ENCODE results near the gene MACROD2. TPM values are rescaled to one million over a fixed set of nuclear protein-coding genes. Genes with fewer than 3 reads are reported as not detected.

Gene MACROD2
- total RNA-seq, 1 donor from 2014 or later: not detected

DNA sequence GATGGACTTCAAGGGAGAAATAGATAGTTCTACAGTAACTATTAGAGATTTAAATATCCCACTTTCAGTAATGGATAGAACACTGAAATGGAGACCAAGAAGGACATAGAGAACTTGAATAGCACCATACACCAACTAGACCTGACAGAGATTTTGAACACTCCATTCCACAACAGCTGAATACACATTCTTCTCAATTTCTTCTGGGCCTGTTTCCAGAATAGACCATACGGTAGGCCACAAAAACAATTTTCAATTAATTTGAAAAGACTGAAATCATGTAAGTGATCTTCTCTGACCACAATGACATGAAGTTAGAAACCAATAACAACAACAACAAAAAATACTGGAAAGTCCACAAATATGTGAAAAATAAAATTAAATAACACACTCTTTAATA is 1321.2 kb downstream of the MACROD2 start:
- intact Hi-C loops (cut with micrococcal nuclease): no loop called here
- no peaks in the 10 kb centered on the region for H3K36me3 Mint-ChIP-seq (ENCODE audit: low read depth)
- peaks cover 2% of the 10 kb centered on the region for H3K27me3 Mint-ChIP-seq (ENCODE audit: insufficient read depth)
- H3K4me1 Mint-ChIP-seq (ENCODE audit: low read depth): no peaks in the 10 kb centered on the region
- peaks cover 6% of the 10 kb centered on the region for H3K9me3 Mint-ChIP-seq
- DNase-seq (ENCODE audit: low spot score): no peak
- H3K4me3 Mint-ChIP-seq: no peak overlapping the region
- no peak overlapping the region for H3K27ac Mint-ChIP-seq

DNA sequence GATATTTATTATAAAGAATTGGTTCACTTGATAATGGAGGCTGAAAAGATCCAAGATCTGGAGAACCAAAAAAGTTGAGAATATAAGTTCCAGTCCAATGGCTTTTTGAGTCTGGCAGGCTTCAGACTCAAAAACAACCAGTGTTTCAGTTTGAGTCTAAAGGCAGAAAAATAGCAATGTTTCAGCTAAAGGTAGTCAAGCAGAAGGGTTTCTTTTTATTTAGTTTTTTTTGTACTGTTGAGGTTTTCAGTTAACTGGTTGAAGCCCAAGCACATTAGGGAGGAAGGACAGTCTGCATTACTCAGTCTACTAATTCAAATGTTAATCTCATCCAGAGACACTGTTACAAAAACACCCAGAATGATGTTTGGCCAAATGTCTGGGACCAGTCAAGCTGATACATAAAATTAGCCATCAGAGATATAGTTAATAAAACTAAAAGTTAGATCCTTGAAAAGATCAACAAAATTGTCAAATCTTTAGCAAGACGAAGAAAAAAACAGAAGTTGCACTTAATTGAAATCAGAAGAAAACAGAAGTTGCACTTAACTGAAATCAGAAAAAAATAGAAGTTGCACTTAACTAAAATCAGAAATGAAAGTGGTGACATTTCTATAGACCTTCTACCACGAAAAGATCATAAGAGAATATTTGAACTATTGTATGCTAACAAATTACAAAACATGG is 1322.4 kb downstream of the MACROD2 start:
- intact Hi-C loops (cut with micrococcal nuclease): no loop called here
- peaks cover 6% of the 10 kb centered on the region for H3K9me3 Mint-ChIP-seq
- H3K4me1 Mint-ChIP-seq (ENCODE audit: low read depth): no peaks in the 10 kb centered on the region
- H3K4me3 Mint-ChIP-seq: no peak overlapping the region
- H3K27me3 Mint-ChIP-seq (ENCODE audit: insufficient read depth): peaks cover 2% of the 10 kb centered on the region
- no peak for DNase-seq (ENCODE audit: low spot score)
- H3K36me3 Mint-ChIP-seq (ENCODE audit: low read depth): no peaks in the 10 kb centered on the region
- H3K27ac Mint-ChIP-seq: no peak overlapping the region

DNA sequence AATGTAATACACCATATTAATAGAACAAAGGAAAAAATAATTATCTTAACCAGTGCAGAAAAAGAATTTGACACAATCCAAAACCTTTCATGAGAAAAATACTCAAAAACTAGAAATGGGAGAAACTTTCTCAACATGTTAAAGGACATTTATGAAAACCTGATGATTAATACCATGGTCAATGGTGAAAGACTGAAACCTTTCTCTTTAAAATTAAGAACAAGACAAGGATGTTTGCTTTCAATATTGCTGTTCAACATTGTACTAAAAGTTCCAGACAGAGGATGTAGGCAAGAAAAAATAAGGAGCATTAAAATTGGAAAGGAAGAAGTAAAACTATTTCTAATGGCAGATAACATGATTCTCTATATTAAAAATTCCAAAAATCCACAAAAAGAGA is 1323.4 kb downstream of the MACROD2 start:
- Mint-ChIP-seq H3K27me3 (ENCODE audit: insufficient read depth) (peaks cover 2% of the 10 kb centered on the region), H3K4me1 (ENCODE audit: low read depth) (no peaks in the 10 kb centered on the region), H3K4me3 (no peak overlapping the region), H3K36me3 (ENCODE audit: low read depth) (no peaks in the 10 kb centered on the region), H3K27ac (no peak overlapping the region), H3K9me3 (peaks cover 6% of the 10 kb centered on the region)
- intact Hi-C loops (cut with micrococcal nuclease): no loop called here
- DNase-seq (ENCODE audit: low spot score): no peak

DNA sequence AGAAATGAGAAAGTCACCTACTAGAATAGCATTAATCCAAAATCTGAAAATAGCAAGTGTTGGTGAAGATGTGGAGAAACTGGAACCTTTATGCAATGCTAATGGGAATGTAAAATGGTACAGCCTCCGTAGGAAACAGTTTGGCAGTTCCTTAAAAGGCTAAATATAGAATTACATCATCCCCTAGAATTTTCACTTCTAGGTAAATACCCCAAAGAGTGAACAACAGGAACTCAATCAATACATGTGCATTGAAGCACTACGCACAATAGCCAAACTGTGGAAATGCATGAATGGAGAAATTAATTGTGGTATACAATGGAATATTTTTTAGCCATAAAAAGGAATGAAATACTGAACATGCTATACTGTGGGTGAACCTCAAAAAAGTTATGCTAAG is 1324.1 kb downstream of the MACROD2 start:
- no peak overlapping the region for H3K4me3 Mint-ChIP-seq
- H3K9me3 Mint-ChIP-seq: peaks cover 4% of the 10 kb centered on the region
- intact Hi-C loops (cut with micrococcal nuclease): no loop called here
- no peaks in the 10 kb centered on the region for H3K4me1 Mint-ChIP-seq (ENCODE audit: low read depth)
- H3K27me3 Mint-ChIP-seq (ENCODE audit: insufficient read depth): peaks cover 2% of the 10 kb centered on the region
- no peak for DNase-seq (ENCODE audit: low spot score)
- H3K27ac Mint-ChIP-seq: no peak overlapping the region
- no peaks in the 10 kb centered on the region for H3K36me3 Mint-ChIP-seq (ENCODE audit: low read depth)

DNA sequence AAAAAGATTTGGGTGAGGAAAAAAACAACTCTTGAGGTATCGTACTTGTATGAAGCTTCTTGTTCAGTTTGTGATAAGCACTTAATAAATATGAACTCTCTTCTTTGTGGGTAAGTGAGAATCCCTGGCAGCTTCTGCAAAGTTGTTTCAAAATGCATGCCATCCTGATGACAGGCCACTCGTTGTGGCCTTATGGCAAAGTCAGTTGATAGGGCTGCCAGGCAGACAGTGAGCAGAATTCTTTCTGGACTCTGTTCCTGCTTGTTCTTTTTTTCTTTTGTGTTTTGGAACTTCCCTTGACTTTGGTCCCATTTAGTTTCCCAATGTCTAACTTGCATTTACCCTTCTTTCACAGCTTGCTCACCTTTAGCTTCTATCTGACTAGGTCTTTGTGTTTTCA is 1325.6 kb downstream of the MACROD2 start:
- H3K36me3 Mint-ChIP-seq (ENCODE audit: low read depth): no peaks in the 10 kb centered on the region

DNA sequence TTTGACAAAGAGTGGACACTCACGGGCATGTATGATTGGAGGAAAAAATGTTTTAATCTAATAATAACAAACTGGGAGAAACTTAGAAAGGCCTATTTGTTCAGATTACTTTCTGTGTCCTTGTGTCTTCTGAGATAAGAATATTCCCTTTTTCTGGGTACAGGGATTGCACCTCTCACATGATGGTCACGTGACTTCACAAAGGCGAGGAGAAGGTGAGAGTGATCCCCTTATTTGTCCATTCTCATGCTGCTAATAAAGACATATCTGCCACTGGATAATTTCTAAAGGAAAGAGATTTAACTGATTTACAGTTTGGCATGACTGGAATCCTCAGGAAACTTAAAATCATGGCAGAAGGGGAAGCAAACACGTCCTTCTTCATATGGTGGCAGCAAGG is 1331.8 kb downstream of the MACROD2 start:
- intact Hi-C loops (cut with micrococcal nuclease): no loop called here
- no peak for DNase-seq (ENCODE audit: low spot score)
- H3K4me3 Mint-ChIP-seq: no peak overlapping the region
- peaks cover 11% of the 10 kb centered on the region for H3K9me3 Mint-ChIP-seq
- no peaks in the 10 kb centered on the region for H3K36me3 Mint-ChIP-seq (ENCODE audit: low read depth)
- no peak overlapping the region for H3K27ac Mint-ChIP-seq
- H3K4me1 Mint-ChIP-seq (ENCODE audit: low read depth): no peaks in the 10 kb centered on the region
- no peaks in the 10 kb centered on the region for H3K27me3 Mint-ChIP-seq (ENCODE audit: insufficient read depth)

More for the DNA sequence above, 1325.6 kb downstream of the MACROD2 start:
- intact Hi-C loops (cut with micrococcal nuclease): no loop called here
- no peaks in the 10 kb centered on the region for H3K4me1 Mint-ChIP-seq (ENCODE audit: low read depth)
- H3K27ac Mint-ChIP-seq: no peak overlapping the region
- peaks cover 2% of the 10 kb centered on the region for H3K27me3 Mint-ChIP-seq (ENCODE audit: insufficient read depth)
- no peak for DNase-seq (ENCODE audit: low spot score)
- no peak overlapping the region for H3K4me3 Mint-ChIP-seq
- H3K9me3 Mint-ChIP-seq: peaks cover 4% of the 10 kb centered on the region

DNA sequence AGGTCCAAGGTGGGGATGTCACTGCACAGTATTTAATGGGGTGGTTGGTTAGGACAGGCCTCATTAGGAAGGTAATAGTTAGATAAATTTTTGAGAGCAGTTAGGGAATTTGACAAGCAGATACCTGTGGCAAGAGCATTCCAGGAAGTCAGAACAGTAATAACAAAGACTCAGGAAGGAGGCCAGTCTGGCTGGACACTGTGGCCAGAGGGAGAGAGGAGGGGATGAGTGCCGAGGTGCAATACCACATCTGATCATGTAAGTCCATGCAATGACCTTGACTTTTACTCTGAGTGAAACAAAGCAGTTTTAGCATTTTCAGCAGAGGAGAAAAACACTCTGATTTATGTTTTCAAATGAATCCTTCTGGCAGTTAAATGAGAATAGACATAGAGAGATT is 1332.8 kb downstream of the MACROD2 start:
- Mint-ChIP-seq H3K4me3 (no peak overlapping the region), H3K27me3 (ENCODE audit: insufficient read depth) (no peaks in the 10 kb centered on the region), H3K4me1 (ENCODE audit: low read depth) (no peaks in the 10 kb centered on the region), H3K36me3 (ENCODE audit: low read depth) (no peaks in the 10 kb centered on the region), H3K27ac (no peak overlapping the region), H3K9me3 (peaks cover 11% of the 10 kb centered on the region)
- intact Hi-C loops (cut with micrococcal nuclease): no loop called here
- no peak for DNase-seq (ENCODE audit: low spot score)

DNA sequence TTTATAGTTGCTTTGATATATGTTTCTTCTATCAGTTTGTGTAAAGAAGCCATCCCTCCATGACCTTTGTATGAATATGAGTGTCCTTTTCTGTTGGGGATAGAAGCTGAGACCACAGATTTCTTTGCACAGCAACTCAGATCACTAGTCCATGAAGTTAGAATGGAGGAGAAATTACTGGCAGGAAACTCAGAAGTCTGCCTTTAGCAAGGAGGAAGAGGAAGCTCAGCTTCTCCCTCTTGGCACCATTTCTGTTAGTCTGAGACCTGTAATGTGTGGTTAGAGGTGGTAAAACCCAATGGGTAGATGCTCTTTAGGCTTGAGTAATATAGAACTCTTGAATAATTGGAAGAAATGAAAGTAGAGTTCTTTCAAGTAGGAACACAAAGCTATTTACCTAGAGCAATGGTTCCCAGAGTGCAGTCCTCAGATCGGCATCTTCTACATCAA is 1337.4 kb downstream of the MACROD2 start:
- Mint-ChIP-seq H3K27me3 (ENCODE audit: insufficient read depth) (no peaks in the 10 kb centered on the region), H3K9me3 (peaks cover 11% of the 10 kb centered on the region), H3K27ac (no peak overlapping the region), H3K4me3 (no peak overlapping the region), H3K4me1 (ENCODE audit: low read depth) (no peaks in the 10 kb centered on the region), H3K36me3 (ENCODE audit: low read depth) (no peaks in the 10 kb centered on the region)
- intact Hi-C loops (cut with micrococcal nuclease): no loop called here
- DNase-seq (ENCODE audit: low spot score): no peak

DNA sequence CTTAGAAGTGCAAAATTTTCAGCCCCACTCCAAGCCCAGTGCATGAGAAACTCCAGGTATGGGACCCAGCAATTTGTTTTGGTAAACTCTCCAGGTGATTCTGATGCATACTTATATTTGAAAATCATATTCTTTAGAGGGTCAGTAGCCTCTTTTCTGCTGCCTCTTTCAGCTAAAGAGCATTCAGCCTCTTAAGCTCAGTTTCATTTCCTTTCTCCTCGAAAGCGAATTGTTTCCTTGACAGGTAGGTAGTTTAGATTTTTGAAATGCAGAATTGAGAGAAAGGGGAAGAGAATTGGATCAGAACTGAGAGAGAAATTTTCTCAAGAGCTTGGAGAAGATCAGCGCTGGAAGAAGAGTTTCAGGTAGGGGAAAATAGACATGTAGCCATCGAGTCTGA is 1337.9 kb downstream of the MACROD2 start:
- Mint-ChIP-seq H3K4me3 (no peak overlapping the region), H3K4me1 (ENCODE audit: low read depth) (no peaks in the 10 kb centered on the region), H3K9me3 (peaks cover 11% of the 10 kb centered on the region), H3K36me3 (ENCODE audit: low read depth) (no peaks in the 10 kb centered on the region), H3K27ac (no peak overlapping the region), H3K27me3 (ENCODE audit: insufficient read depth) (no peaks in the 10 kb centered on the region)
- intact Hi-C loops (cut with micrococcal nuclease): no loop called here
- no peak for DNase-seq (ENCODE audit: low spot score)

DNA sequence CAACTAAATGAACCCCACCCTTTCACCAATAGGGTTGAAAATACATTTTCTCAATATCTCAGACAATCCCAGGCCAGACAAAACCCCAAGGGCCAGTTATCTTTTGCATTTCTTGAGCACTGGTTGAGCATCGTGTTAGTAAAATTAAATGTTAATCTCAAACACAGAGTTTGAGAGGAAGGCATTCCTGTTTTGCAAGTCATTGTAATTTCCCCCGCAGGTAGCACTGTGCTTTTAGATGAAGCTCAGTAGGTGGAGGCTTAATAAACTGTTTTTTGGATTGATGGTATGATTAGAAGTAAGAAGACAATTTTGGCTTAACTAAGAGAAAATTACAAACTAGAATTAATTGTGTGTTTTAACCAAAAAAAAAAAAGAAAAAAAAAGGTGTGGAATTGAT is 1340.7 kb downstream of the MACROD2 start:
- Mint-ChIP-seq H3K4me3 (no peak overlapping the region), H3K27ac (no peak overlapping the region), H3K27me3 (ENCODE audit: insufficient read depth) (no peaks in the 10 kb centered on the region), H3K36me3 (ENCODE audit: low read depth) (no peaks in the 10 kb centered on the region), H3K4me1 (ENCODE audit: low read depth) (no peaks in the 10 kb centered on the region), H3K9me3 (peaks cover 9% of the 10 kb centered on the region)
- intact Hi-C loops (cut with micrococcal nuclease): no loop called here
- no peak for DNase-seq (ENCODE audit: low spot score)

DNA sequence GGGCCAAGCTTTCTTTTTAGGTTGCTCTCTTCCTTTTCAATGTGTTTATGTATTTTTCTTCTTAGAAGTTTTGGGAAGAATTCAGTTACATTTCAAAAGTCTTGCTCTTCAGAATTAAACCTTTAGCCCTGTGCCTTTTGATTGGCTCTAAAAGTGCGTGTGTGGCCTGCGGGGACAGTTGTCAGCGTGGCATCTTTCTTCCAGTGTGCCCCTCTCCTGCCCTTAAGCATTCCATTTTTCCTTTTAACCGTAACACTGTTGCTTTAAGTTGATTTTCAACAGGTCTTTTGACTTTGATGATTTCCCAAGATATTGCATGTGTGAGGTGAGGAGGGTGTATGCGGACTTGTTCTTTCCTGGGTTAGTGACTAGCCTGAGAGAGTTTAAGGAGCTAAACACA is 1341.2 kb downstream of the MACROD2 start:
- peaks cover 9% of the 10 kb centered on the region for H3K9me3 Mint-ChIP-seq
- no peak overlapping the region for H3K27ac Mint-ChIP-seq
- H3K4me1 Mint-ChIP-seq (ENCODE audit: low read depth): no peaks in the 10 kb centered on the region
- H3K4me3 Mint-ChIP-seq: no peak overlapping the region
- no peaks in the 10 kb centered on the region for H3K27me3 Mint-ChIP-seq (ENCODE audit: insufficient read depth)
- H3K36me3 Mint-ChIP-seq (ENCODE audit: low read depth): no peaks in the 10 kb centered on the region
- intact Hi-C loops (cut with micrococcal nuclease): no loop called here
- DNase-seq (ENCODE audit: low spot score): no peak

DNA sequence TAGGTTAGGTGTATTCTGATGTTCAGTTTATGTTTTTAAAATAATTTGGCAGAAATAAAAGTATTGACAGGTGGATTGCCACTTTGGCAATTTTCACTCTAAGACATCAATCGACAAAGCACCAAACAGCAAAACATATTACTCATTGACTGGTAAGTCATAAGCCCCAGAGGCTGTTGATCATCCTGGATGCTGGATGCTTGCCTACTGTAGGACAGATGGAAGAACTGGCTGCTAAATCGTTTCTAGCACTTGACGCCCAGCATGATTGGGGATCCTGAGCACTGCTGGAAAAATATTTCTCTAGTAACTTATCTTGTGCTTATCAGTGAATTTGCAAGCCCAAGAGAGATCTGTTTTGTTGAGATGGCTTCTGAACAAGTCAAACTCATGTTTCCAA is 1343.9 kb downstream of the MACROD2 start:
- no peak for DNase-seq (ENCODE audit: low spot score)
- Mint-ChIP-seq H3K9me3 (peaks cover 9% of the 10 kb centered on the region), H3K27ac (no peak overlapping the region), H3K4me3 (no peak overlapping the region), H3K36me3 (ENCODE audit: low read depth) (no peaks in the 10 kb centered on the region), H3K27me3 (ENCODE audit: insufficient read depth) (no peaks in the 10 kb centered on the region), H3K4me1 (ENCODE audit: low read depth) (no peaks in the 10 kb centered on the region)
- intact Hi-C loops (cut with micrococcal nuclease): no loop called here

DNA sequence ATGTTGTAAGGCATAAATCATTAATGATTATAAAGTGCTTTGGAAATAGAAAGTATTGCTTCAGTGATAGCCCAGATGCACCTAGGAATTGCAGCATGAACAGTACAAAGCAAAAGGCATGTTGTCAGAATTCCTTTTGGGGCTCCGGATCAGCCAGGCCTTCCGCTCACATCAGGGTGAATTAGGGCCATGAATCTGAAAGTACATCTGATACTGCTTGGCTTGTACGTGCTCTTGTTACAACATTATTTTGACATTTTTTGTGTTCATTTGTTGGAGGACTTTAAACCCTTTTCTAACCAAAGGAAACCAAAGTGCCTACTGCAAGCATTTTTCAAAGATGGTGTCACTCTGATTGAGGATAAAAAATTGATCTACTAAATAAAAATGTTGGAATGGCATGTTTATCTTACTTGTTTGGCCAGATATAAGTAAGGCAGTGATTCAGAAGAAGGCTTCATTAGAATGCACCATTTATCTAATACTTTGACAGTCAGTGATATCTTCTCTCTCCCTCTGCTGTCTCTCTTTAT is 1347.7 kb downstream of the MACROD2 start:
- H3K27ac Mint-ChIP-seq: no peak overlapping the region
- no peaks in the 10 kb centered on the region for H3K36me3 Mint-ChIP-seq (ENCODE audit: low read depth)
- intact Hi-C loops (cut with micrococcal nuclease): no loop called here
- H3K4me3 Mint-ChIP-seq: no peak overlapping the region
- H3K4me1 Mint-ChIP-seq (ENCODE audit: low read depth): no peaks in the 10 kb centered on the region
- H3K9me3 Mint-ChIP-seq: peaks cover 5% of the 10 kb centered on the region
- H3K27me3 Mint-ChIP-seq (ENCODE audit: insufficient read depth): no peaks in the 10 kb centered on the region
- DNase-seq (ENCODE audit: low spot score): no peak

DNA sequence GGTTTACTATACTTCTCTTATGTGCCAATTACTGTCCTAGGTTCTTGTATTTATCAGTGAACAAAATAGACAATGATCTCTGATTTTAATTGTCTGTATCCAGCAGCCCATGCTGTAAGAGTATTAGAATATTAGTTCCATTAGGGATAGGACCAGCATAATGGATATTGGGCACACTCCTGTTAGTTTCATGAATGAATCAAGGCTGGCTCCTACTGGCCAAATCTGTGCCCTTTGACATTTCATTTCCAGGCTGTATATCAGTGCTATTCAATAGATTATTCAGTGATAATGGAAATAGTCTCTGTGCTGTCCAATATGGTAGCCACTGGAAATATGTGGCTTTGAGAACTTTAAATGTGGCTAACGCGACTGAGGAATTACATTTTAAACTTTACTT is 1350.0 kb downstream of the MACROD2 start:
- Mint-ChIP-seq H3K4me1 (ENCODE audit: low read depth) (no peaks in the 10 kb centered on the region), H3K27ac (no peak overlapping the region), H3K4me3 (no peak overlapping the region), H3K9me3 (peaks cover 22% of the 10 kb centered on the region), H3K36me3 (ENCODE audit: low read depth) (no peaks in the 10 kb centered on the region), H3K27me3 (ENCODE audit: insufficient read depth) (no peaks in the 10 kb centered on the region)
- no peak for DNase-seq (ENCODE audit: low spot score)
- intact Hi-C loops (cut with micrococcal nuclease): no loop called here
